ENCODE data around the gene DPYSL5.

The DPYSL5 gene

GRCh38 chr2:26846334-26847306 lies 1.3 kb upstream of the DPYSL5 start:
- DNase-seq = peak in 3 of 4 experiments; percentile 22 to 35 (median 26)

- DNase-seq = no peak
These were observed 651 bp upstream of the DPYSL5 start for GRCh38 chr2:26847307-26847654.

GRCh38 chr2:26848336-26849055 lies 564 bp downstream of the DPYSL5 start:
- no peak for DNase-seq

- no peak for DNase-seq
These were observed 1.4 kb downstream of the DPYSL5 start for GRCh38 chr2:26849056-26849999.

GRCh38 chr2:26850000-26850431 lies 2.1 kb downstream of the DPYSL5 start:
- DNase-seq = no peak

GRCh38 chr2:26850505-26850904 lies 2.6 kb downstream of the DPYSL5 start:
- DNase-seq = no peak

- DNase-seq = no peak
These were observed 4.7 kb downstream of the DPYSL5 start for GRCh38 chr2:26852405-26853306.

GRCh38 chr2:26853751-26854150 lies 5.8 kb downstream of the DPYSL5 start:
- no peak for DNase-seq

- DNase-seq = no peak
These were observed 6.4 kb downstream of the DPYSL5 start for GRCh38 chr2:26854283-26854827.

GRCh38 chr2:26855466-26855865 lies 7.5 kb downstream of the DPYSL5 start:
- no peak for DNase-seq

GRCh38 chr2:26859622-26860021 lies 11.7 kb downstream of the DPYSL5 start:
- no peak for DNase-seq

GRCh38 chr2:26860211-26860850 lies 12.4 kb downstream of the DPYSL5 start:
- DNase-seq = no peak

- no peak for DNase-seq
These were observed 13.8 kb downstream of the DPYSL5 start for GRCh38 chr2:26861610-26862224.

GRCh38 chr2:26864226-26864625 lies 16.3 kb downstream of the DPYSL5 start:
- DNase-seq = no peak

- no peak for DNase-seq
These were observed 16.7 kb downstream of the DPYSL5 start for GRCh38 chr2:26864646-26865045.

GRCh38 chr2:26870585-26871095 lies 22.7 kb downstream of the DPYSL5 start:
- no peak for DNase-seq

GRCh38 chr2:26873286-26873983 lies 25.5 kb downstream of the DPYSL5 start:
- DNase-seq = no peak

GRCh38 chr2:26874514-26874913 lies 26.6 kb downstream of the DPYSL5 start:
- DNase-seq = no peak

- no peak for DNase-seq
These were observed 27.2 kb downstream of the DPYSL5 start for GRCh38 chr2:26875065-26875634.

All from activated CD4-positive, CD25-positive, alpha-beta regulatory T cell (primary cell).